ENCODE results near the gene RSKR. TPM values are rescaled to one million over a fixed set of nuclear protein-coding genes. Genes with fewer than 3 reads are reported as not detected.

The RSKR gene
- total RNA-seq, 1 experiment from 2014 or later = 18.9 TPM

DNA sequence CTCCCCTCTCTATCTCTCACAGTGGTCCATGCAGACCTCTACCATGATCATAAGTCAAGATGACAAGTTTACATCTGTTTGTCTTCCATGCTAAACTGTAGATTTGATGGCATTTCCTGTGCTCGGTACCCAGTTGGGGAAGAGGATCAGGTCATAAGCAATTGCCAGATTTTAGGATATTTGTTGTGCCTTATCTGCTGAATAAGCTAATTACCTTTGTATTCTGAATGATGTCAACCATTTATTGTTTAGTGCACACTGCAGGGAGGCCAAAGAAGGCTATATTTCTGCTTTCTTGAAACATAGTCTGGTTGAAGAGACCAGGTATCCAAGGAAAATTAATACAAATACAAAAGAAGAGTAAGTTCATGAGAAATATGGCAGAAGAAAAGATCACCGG lies 31.5 kb downstream of the RSKR start:
- no peak overlapping the region for H3K4me2 ChIP-seq (ENCODE audit: low read length)
- ChIA-PET CTCF (no interaction called here), RAD21 (ENCODE audit: low non-redundant PET in 1 of 2, low total read pairs in 2 of 2, uncharacterized antibody in 2 of 2, unreplicated experiment in 2 of 2) (no interaction called here), POLR2A (no interaction called here)
- H3K79me2 ChIP-seq (ENCODE audit: insufficient read depth, low read length) = no peaks in the 10 kb centered on the region
- intact Hi-C loops (cut with micrococcal nuclease) = no loop called here
- H3K9me2 ChIP-seq (ENCODE audit: insufficient read depth) = no peaks in the 10 kb centered on the region
- no peaks in the 10 kb centered on the region for H3K9me3 ChIP-seq (ENCODE audit: control insufficient read depth in 1 of 2, insufficient read depth in 1 of 2, low read depth in 1 of 2, low read length in 2 of 2)
- H3K36me3 ChIP-seq (ENCODE audit: control insufficient read depth in 1 of 2, insufficient read depth in 2 of 2, low read length in 2 of 2) = peaks cover 64 to 79% of the 10 kb centered on the region in 2 experiments
- no peak for DNase-seq (ENCODE audit: low read depth, low spot score)
- H3K9ac ChIP-seq (ENCODE audit: low read length) = no peak overlapping the region
- no peak for ATAC-seq
- H4K20me1 ChIP-seq (ENCODE audit: insufficient read depth) = no peaks in the 10 kb centered on the region
- no TSS peak for BruUV-seq (replicated peaks)
- TF ChIP-seq, protein P1, sequence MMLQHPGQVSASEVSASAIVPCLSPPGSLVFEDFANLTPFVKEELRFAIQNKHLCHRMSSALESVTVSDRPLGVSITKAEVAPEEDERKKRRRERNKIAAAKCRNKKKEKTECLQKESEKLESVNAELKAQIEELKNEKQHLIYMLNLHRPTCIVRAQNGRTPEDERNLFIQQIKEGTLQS (IDR thresholded peaks at IDR 0.05) = no peak
- TF ChIP-seq ELF1 (IDR thresholded peaks at IDR 0.05; ENCODE audit: borderline replicate concordance, low read depth) = no peak
- no peak for TF ChIP-seq EZH2phosphoT487 (IDR thresholded peaks at IDR 0.05; ENCODE audit: borderline replicate concordance)
- no peak for TF ChIP-seq TCF7L2 (IDR thresholded peaks at IDR 0.05; ENCODE audit: borderline replicate concordance, extremely low read depth, insufficient read depth, insufficient read length)
- TF ChIP-seq FOSL1 (IDR thresholded peaks at IDR 0.05; ENCODE audit: low read depth) = no peak
- TF ChIP-seq SP1 (IDR thresholded peaks at IDR 0.05; ENCODE audit: low read depth) = no peak
- TF ChIP-seq ZBTB33 (IDR thresholded peaks at IDR 0.05; ENCODE audit: extremely low read depth, insufficient replicate concordance, low read length) = no peak
- TF ChIP-seq, protein P2, sequence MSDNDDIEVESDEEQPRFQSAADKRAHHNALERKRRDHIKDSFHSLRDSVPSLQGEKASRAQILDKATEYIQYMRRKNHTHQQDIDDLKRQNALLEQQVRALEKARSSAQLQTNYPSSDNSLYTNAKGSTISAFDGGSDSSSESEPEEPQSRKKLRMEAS (IDR thresholded peaks at IDR 0.05) = no peak
- TF ChIP-seq EGR1 (IDR thresholded peaks at IDR 0.05; ENCODE audit: low read depth) = no peak
- TF ChIP-seq JUND (IDR thresholded peaks at IDR 0.05) = no peak
- no peak for TF ChIP-seq SRF (IDR thresholded peaks at IDR 0.05; ENCODE audit: low read depth)
- TF ChIP-seq RAD21 (IDR thresholded peaks at IDR 0.05; ENCODE audit: low read depth) = no peak
- TF ChIP-seq SIN3A (IDR thresholded peaks at IDR 0.05; ENCODE audit: low read depth) = no peak
- no peak for TF ChIP-seq REST (IDR thresholded peaks at IDR 0.05; ENCODE audit: low read depth)
- no peak for TF ChIP-seq POLR2AphosphoS5 (IDR thresholded peaks at IDR 0.05; ENCODE audit: low read depth, low read length)
- no peak for TF ChIP-seq ZFX (IDR thresholded peaks at IDR 0.05)
- H3K27me3 ChIP-seq (ENCODE audit: insufficient read depth, low read length) = no peaks in the 10 kb centered on the region
- H3K4me3 ChIP-seq (replicated peaks in 1 of 2; ENCODE audit: low read depth in 1 of 2, low read length in 2 of 2) = no peak overlapping the region
- no peak overlapping the region for H2AFZ ChIP-seq (ENCODE audit: low read depth, low read length, poor library complexity, severe bottlenecking)
- no peaks in the 10 kb centered on the region for H3K4me1 ChIP-seq (ENCODE audit: control insufficient read depth in 1 of 2, insufficient read depth in 2 of 2, low read length in 2 of 2)
- no peak overlapping the region for H3K27ac ChIP-seq (ENCODE audit: low read depth, low read length)

All from HCT116 (cell line).